Astrocyte of the spinal cord (primary cell): Measurements from ENCODE around the gene UBASH3B.
"Not testable (repeated sequence)": the region's sequence is repeated elsewhere in the genome, so short reads cannot be mapped to it uniquely, and the experiment has no call there.

Experiments used
- DNase-seq: peaks from one replicate; pipeline ENCODE4 v3.0.0; 2011; ENCODE audit warnings: low read depth, low spot score
- H3K4me3 ChIP-seq: 2 replicates; pipeline ENCODE4 v1.5.1; 2011; ENCODE audit warnings: low read depth, mild to moderate bottlenecking, low read length, moderate library complexity
- in situ Hi-C: cut with HindIII; loops from 2 replicates; pipeline ENCODE4 v1.10.0; 2017; ENCODE audit warnings: low sequenced_read_pairs
- TF ChIP-seq, protein P1 (sequence below): IDR thresholded peaks from 2 replicates; pipeline ENCODE4 v1.5.1; 2012; ENCODE audit warnings: low read depth, mild to moderate bottlenecking, low read length, inconsistent platforms

Gene UBASH3B

DNA sequence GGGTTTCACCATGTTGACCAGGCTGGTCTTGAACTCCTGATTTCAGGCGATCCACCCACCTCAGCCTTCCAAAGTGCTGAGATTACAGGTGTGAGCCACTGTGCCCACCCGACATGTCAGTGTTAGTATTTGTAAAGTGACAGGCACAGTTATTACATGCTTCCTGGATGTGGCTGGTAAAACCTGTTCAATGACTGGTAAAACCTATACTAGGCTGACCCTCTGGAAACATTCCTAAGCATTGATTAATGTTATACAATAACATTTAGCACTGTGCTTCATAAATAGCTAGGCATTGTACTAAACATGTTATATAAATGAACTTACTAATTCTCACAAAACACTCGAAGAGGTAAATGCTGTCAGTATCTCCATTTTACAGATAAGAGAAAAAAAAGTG lies 206.1 kb downstream of the UBASH3B start:
- in situ Hi-C loops: loop anchor here (25.0 kb wide), 1 partner anchor 176 kb away; no protein-coding TSS in a partner anchor
- DNase-seq: no peak
- H3K4me3 ChIP-seq: no peak overlapping the region
- TF ChIP-seq, protein P1, sequence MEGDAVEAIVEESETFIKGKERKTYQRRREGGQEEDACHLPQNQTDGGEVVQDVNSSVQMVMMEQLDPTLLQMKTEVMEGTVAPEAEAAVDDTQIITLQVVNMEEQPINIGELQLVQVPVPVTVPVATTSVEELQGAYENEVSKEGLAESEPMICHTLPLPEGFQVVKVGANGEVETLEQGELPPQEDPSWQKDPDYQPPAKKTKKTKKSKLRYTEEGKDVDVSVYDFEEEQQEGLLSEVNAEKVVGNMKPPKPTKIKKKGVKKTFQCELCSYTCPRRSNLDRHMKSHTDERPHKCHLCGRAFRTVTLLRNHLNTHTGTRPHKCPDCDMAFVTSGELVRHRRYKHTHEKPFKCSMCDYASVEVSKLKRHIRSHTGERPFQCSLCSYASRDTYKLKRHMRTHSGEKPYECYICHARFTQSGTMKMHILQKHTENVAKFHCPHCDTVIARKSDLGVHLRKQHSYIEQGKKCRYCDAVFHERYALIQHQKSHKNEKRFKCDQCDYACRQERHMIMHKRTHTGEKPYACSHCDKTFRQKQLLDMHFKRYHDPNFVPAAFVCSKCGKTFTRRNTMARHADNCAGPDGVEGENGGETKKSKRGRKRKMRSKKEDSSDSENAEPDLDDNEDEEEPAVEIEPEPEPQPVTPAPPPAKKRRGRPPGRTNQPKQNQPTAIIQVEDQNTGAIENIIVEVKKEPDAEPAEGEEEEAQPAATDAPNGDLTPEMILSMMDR: no peak

DNA sequence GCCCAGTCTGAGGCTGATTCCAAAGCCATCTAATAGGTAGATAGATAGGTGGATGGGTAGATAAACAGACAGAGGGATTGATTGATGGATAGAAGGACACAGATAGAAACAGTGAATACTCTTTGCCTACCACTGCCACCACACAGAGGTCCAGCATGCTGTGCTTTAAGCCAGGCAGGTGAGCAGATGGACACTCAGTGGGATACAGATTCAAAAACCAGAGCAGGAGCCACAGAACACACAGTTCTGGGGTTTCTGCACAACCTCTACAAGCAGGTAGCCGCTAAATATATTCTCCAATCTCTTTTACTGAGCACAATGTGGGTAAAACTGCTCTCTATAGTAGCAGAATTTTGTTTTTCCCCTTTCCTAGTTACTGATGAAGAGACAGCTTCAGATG lies 206.6 kb downstream of the UBASH3B start:
- no peak for DNase-seq
- in situ Hi-C loops: loop anchor here (25.0 kb wide), 1 partner anchor 175 kb away; no protein-coding TSS in a partner anchor
- no peak overlapping the region for H3K4me3 ChIP-seq
- TF ChIP-seq, protein P1: no peak

DNA sequence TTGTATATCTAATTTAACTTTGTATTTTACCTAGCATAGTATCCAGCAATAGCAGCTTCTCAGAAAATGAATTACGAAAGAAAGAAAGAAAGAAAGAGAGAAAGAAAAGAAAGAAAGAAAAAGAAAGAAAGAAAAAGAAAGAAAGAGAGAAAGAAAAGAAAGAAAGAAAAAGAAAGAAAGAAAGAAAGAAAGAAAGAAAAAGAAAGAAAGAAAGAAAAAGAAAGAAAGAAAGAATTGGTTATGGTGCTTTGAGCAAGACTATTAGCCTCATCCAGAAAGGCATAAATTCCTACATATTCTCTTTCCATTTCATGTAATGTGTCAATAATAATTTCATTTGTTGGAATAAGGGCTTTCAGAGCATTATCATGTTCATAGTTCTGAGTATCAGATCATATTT lies 207.6 kb downstream of the UBASH3B start:
- not testable (repeated sequence) for H3K4me3 ChIP-seq, DNase-seq
- in situ Hi-C loops: loop anchor here (25.0 kb wide), 1 partner anchor 174 kb away; no protein-coding TSS in a partner anchor

DNA sequence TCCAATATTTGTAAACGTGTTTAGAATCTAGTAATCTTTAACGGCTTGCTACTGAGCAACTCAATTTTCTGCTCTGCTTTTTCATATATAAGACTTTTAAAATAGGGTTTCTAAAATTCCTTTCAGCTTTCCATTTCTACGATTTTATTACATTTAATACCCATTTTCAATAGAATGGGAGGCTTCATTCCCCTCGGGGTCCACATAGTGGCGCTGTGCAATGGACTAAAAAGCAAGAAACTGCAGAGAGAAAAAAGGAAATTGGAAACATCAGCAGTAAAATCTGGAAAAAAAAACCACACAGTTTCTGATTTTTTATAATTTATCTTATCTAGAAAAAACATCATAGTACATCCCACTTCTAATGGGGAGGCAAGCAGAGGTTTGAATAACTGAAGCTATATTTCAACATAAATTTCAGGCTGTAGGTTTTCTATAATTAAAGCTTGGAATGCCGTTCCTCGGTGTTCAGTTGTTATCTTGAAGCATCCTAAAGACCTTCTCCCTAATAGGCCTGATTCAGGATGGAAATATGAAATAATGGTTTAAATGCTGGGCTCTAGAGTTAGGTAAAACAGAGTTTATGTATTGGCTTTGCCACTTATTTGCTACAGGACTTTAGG lies 208.3 kb downstream of the UBASH3B start:
- TF ChIP-seq, protein P1: peak; percentile 90
- DNase-seq: peak; percentile 51
- H3K4me3 ChIP-seq: no peak overlapping the region
- in situ Hi-C loops: loop anchor here (25.0 kb wide), 1 partner anchor 173 kb away; no protein-coding TSS in a partner anchor
